H9 (cell line): Measurements from ENCODE around the gene KISS1. TPM values are rescaled to one million over a fixed set of nuclear protein-coding genes. Genes with fewer than 3 reads are reported as not detected.

ENCODE experiments used
- DNase-seq: peaks from one replicate; pipeline ENCODE4 v3.0.0-alpha.2; 2017
- H2AFZ ChIP-seq: one replicate; pipeline ENCODE4 v1.6.1; 2013; ENCODE audit warnings: mild to moderate bottlenecking, low read length, control low read depth, moderate library complexity
- H2AK5ac ChIP-seq: 2 replicates; pipeline ENCODE4 v1.6.1; 2013; ENCODE audit warnings: low read length, control low read depth, mixed read lengths; ENCODE audit not compliant: insufficient read length
- H2BK120ac ChIP-seq: one replicate; pipeline ENCODE4 v1.6.1; 2013; ENCODE audit warnings: low read depth, mild to moderate bottlenecking, low read length, control low read depth, inconsistent platforms; ENCODE audit not compliant: poor library complexity, severe bottlenecking
- H2BK12ac ChIP-seq: 2 replicates; pipeline ENCODE4 v1.6.1; 2013; ENCODE audit warnings: low read length, control low read depth, mixed read lengths, low read depth; ENCODE audit not compliant: insufficient read length
- H2BK15ac ChIP-seq: 2 replicates; pipeline ENCODE4 v1.6.1; 2013; ENCODE audit warnings: low read depth, low read length, control low read depth
- H2BK20ac ChIP-seq: one replicate; pipeline ENCODE4 v1.6.1; 2013; ENCODE audit warnings: low read depth, mild to moderate bottlenecking, low read length, control low read depth, inconsistent platforms; ENCODE audit not compliant: poor library complexity, severe bottlenecking
- H2BK5ac ChIP-seq: 2 replicates; pipeline ENCODE4 v1.6.1; 2013; ENCODE audit warnings: low read length, control low read depth, mixed read lengths; ENCODE audit not compliant: insufficient read length
- H3K14ac ChIP-seq: 2 replicates; pipeline ENCODE4 v1.6.1; 2013; ENCODE audit warnings: low read length, control low read depth; ENCODE audit not compliant: insufficient read depth
- H3K18ac ChIP-seq: 2 replicates; pipeline ENCODE4 v1.6.1; 2013; ENCODE audit warnings: low read depth, mild to moderate bottlenecking, mixed read lengths, low read length, control low read depth; ENCODE audit not compliant: insufficient read length
- H3K23ac ChIP-seq: 2 replicates; pipeline ENCODE4 v1.6.1; 2013; ENCODE audit warnings: low read length, control low read depth, mixed read lengths, low read depth; ENCODE audit not compliant: insufficient read length
- H3K23me2 ChIP-seq: 2 replicates; pipeline ENCODE4 v1.6.1; 2013; ENCODE audit warnings: low read depth, mild to moderate bottlenecking, mixed read lengths, low read length, control low read depth; ENCODE audit not compliant: insufficient read length, poor library complexity, severe bottlenecking
- H3K27ac ChIP-seq: 2 replicates; pipeline ENCODE4 v1.5.1; 2013; ENCODE audit warnings: low read length, control low read depth, mixed read lengths, low read depth; ENCODE audit not compliant: insufficient read length
- H3K27me3 ChIP-seq: 2 replicates; pipeline ENCODE4 v1.6.1; 2013; ENCODE audit warnings: low read length, control low read depth, inconsistent platforms; ENCODE audit not compliant: insufficient read depth
- H3K4ac ChIP-seq: 2 replicates; pipeline ENCODE4 v1.6.1; 2013; ENCODE audit warnings: low read depth, mild to moderate bottlenecking, control low read depth, inconsistent platforms, low read length, moderate library complexity
- H3K4me1 ChIP-seq: 2 replicates; pipeline ENCODE4 v1.6.1; 2013; ENCODE audit warnings: low read length, control low read depth, inconsistent platforms; ENCODE audit not compliant: insufficient read depth
- H3K4me2 ChIP-seq: 2 replicates; pipeline ENCODE4 v1.6.1; 2013; ENCODE audit warnings: low read length, control low read depth, mixed read lengths; ENCODE audit not compliant: insufficient read length, insufficient read depth
- H3K56ac ChIP-seq: 2 replicates; pipeline ENCODE4 v1.6.1; 2013; ENCODE audit warnings: low read depth, mild to moderate bottlenecking, mixed read lengths, low read length, control low read depth; ENCODE audit not compliant: insufficient read length
- H3K79me1 ChIP-seq: 2 replicates; pipeline ENCODE4 v1.6.1; 2013; ENCODE audit warnings: low read depth, mild to moderate bottlenecking, moderate library complexity, low read length, control low read depth, inconsistent platforms; ENCODE audit not compliant: insufficient read depth, poor library complexity, severe bottlenecking
- H3K79me2 ChIP-seq: 2 replicates; pipeline ENCODE4 v1.6.1; 2013; ENCODE audit warnings: low read length, control low read depth, inconsistent platforms; ENCODE audit not compliant: insufficient read depth
- H3K9ac ChIP-seq: 2 replicates; pipeline ENCODE4 v1.6.1; 2013; ENCODE audit warnings: low read length, control low read depth, mixed read lengths; ENCODE audit not compliant: insufficient read length; ENCODE audit errors: extremely low read depth
- H3K9me3 ChIP-seq: one replicate; pipeline ENCODE4 v1.6.1; 2013; ENCODE audit warnings: low read depth, low read length, inconsistent platforms; ENCODE audit not compliant: control insufficient read depth
- H3T11ph ChIP-seq: one replicate; pipeline ENCODE4 v1.6.1; 2013; ENCODE audit warnings: mild to moderate bottlenecking, low read length, control low read depth, inconsistent platforms
- H4K20me1 ChIP-seq: one replicate; pipeline ENCODE4 v1.6.1; 2013; ENCODE audit not compliant: control insufficient read depth, insufficient read length, insufficient read depth
- H4K5ac ChIP-seq: 2 replicates; pipeline ENCODE4 v1.6.1; 2013; ENCODE audit warnings: low read depth, mild to moderate bottlenecking, mixed read lengths, low read length, control low read depth; ENCODE audit not compliant: insufficient read length
- H4K8ac ChIP-seq: replicated peaks from 2 replicates; pipeline ENCODE4 v1.6.1; 2013; ENCODE audit warnings: low read length, control low read depth, mixed read lengths, low read depth; ENCODE audit not compliant: insufficient read length
- H4K91ac ChIP-seq: 2 replicates; pipeline ENCODE4 v1.6.1; 2013; ENCODE audit warnings: low read depth, mild to moderate bottlenecking, moderate library complexity, mixed read lengths, low read length, control low read depth; ENCODE audit not compliant: insufficient read length
- H3K27ac Mint-ChIP-seq, 3 experiments: 2 replicates in 2 of 3; 3 replicates in 1 of 3; pipeline ENCODE4 v1.8.0; 2020 to 2021; ENCODE audit warnings: mixed read lengths in 3 of 3, mild to moderate bottlenecking in 1 of 3, moderate library complexity in 1 of 3
- H3K27me3 Mint-ChIP-seq: 2 replicates; pipeline ENCODE4 v1.8.0; 2021; ENCODE audit warnings: low read depth, mild to moderate bottlenecking, moderate library complexity, mixed read lengths
- H3K36me3 Mint-ChIP-seq, 3 experiments: 2 replicates in 2 of 3; 3 replicates in 1 of 3; pipeline ENCODE4 v1.8.0; 2020 to 2021; ENCODE audit warnings: low read depth in 3 of 3, mixed read lengths in 3 of 3; ENCODE audit not compliant: insufficient read depth in 1 of 3
- H3K4me1 Mint-ChIP-seq, 2 experiments: 2 replicates each; pipeline ENCODE4 v1.8.0; 2020; ENCODE audit warnings: mixed read lengths in 2 of 2
- H3K4me3 Mint-ChIP-seq, 2 experiments: 2 replicates in 1 of 2; 3 replicates in 1 of 2; pipeline ENCODE4 v1.8.0; 2020 to 2021; ENCODE audit warnings: mild to moderate bottlenecking in 2 of 2, mixed read lengths in 2 of 2, moderate library complexity in 1 of 2
- H3K9me3 Mint-ChIP-seq, 2 experiments: 2 replicates in 1 of 2; 3 replicates in 1 of 2; pipeline ENCODE4 v1.8.0; 2020; ENCODE audit warnings: mild to moderate bottlenecking in 2 of 2, mixed read lengths in 2 of 2, moderate library complexity in 1 of 2
- CTCF ChIP-seq: fragments of 200-600 bp; sonication (generic); conservative IDR thresholded peaks from 3 replicates; pipeline ENCODE4 v1.8.0; 2021; ENCODE audit warnings: antibody characterized with exemption, mild to moderate bottlenecking
- WGBS: extraction: QIAGEN DNeasy Blood & Tissue Kit; methylation state at CpG from one replicate; pipeline ENCODE4 v1.1.7; 2013; ENCODE audit warnings: missing lambda C conversion rate, low lambda C conversion rate, mixed read lengths; ENCODE audit not compliant: insufficient read length; ENCODE audit errors: extremely low coverage; 5-methylcytosine and 5-hydroxymethylcytosine counted together
- total RNA-seq: library from RNA; stranded (reverse); gene quantifications from 2 replicates; pipeline ENCODE4 v1.2.1, GENCODE V29; 2021

Gene KISS1
- total RNA-seq, 1 experiment from 2014 or later, result 0.68 TPM

GRCh38 chr1:204219971-204220616, 23.8 kb upstream of the KISS1 start:
- no peak overlapping the region for H2BK12ac ChIP-seq
- H3K18ac ChIP-seq, result no peak overlapping the region
- no peak overlapping the region for H4K8ac ChIP-seq
- WGBS, result no CpG with 5 or more reads among the region's 10 CpGs
- no peak overlapping the region for H2AK5ac ChIP-seq
- no peak overlapping the region for H3K4ac ChIP-seq
- no peaks in the 10 kb centered on the region for H3K79me1 ChIP-seq
- no peak overlapping the region for H3T11ph ChIP-seq
- no peak for DNase-seq
- H3K9ac ChIP-seq, result no peak overlapping the region
- no peak overlapping the region for H2BK20ac ChIP-seq
- no peak overlapping the region for H2BK15ac ChIP-seq
- no peak overlapping the region for H3K27ac ChIP-seq
- no peak overlapping the region for H3K23ac ChIP-seq
- no peaks in the 10 kb centered on the region for H4K20me1 ChIP-seq
- no peaks in the 10 kb centered on the region for H3K23me2 ChIP-seq
- H4K91ac ChIP-seq, result no peak overlapping the region
- Mint-ChIP-seq H3K4me1 (peaks cover 3 to 9% of the 10 kb centered on the region in 2 experiments; a peak in 1 of 4 replicates), H3K27me3 (peaks cover 6% of the 10 kb centered on the region), H3K36me3 (no peaks in the 10 kb centered on the region; a peak in 1 of 7 replicates), H3K9me3 (no peaks in the 10 kb centered on the region), H3K27ac (no peak overlapping the region; a peak in 1 of 7 replicates), H3K4me3 (no peak overlapping the region)
- no peak overlapping the region for H2AFZ ChIP-seq
- no peaks in the 10 kb centered on the region for H3K9me3 ChIP-seq
- no peaks in the 10 kb centered on the region for H3K27me3 ChIP-seq
- H3K56ac ChIP-seq, result no peak overlapping the region
- H3K4me1 ChIP-seq, result no peaks in the 10 kb centered on the region
- no peak for TF ChIP-seq CTCF
- no peak overlapping the region for H2BK5ac ChIP-seq
- H3K4me2 ChIP-seq, result no peak overlapping the region
- no peak overlapping the region for H4K5ac ChIP-seq
- H3K79me2 ChIP-seq, result no peaks in the 10 kb centered on the region
- no peak overlapping the region for H3K14ac ChIP-seq
- no peak overlapping the region for H2BK120ac ChIP-seq
